HUES6 (cell line): ENCODE data around the gene PLSCR4.
"Not testable (repeated sequence)": the region's sequence is repeated elsewhere in the genome, so short reads cannot be mapped to it uniquely, and the experiment has no call there.

Experiments
- H3K27ac ChIP-seq: 2 replicates; pipeline ENCODE4 v1.7.0; 2013; ENCODE audit warnings: low read depth, mild to moderate bottlenecking, low read length, inconsistent platforms
- H3K27me3 ChIP-seq: 2 replicates; pipeline ENCODE4 v1.6.1; 2013; ENCODE audit warnings: low read length; ENCODE audit not compliant: control insufficient read depth, insufficient read depth
- H3K36me3 ChIP-seq: 2 replicates; pipeline ENCODE4 v1.6.1; 2013; ENCODE audit warnings: low read length; ENCODE audit not compliant: control insufficient read depth, insufficient read depth
- H3K4me1 ChIP-seq: 2 replicates; pipeline ENCODE4 v1.6.1; 2013; ENCODE audit warnings: low read length; ENCODE audit not compliant: control insufficient read depth, insufficient read depth
- H3K4me3 ChIP-seq: 2 replicates; pipeline ENCODE4 v1.5.1; 2013; ENCODE audit warnings: low read depth, low read length
- H3K9ac ChIP-seq: one replicate; pipeline ENCODE4 v1.6.1; 2013; ENCODE audit warnings: mild to moderate bottlenecking, low read length
- H3K9me3 ChIP-seq: 2 replicates; pipeline ENCODE4 v1.6.1; 2013; ENCODE audit warnings: low read depth, low read length; ENCODE audit not compliant: control insufficient read depth, insufficient read depth

PLSCR4 gene

DNA sequence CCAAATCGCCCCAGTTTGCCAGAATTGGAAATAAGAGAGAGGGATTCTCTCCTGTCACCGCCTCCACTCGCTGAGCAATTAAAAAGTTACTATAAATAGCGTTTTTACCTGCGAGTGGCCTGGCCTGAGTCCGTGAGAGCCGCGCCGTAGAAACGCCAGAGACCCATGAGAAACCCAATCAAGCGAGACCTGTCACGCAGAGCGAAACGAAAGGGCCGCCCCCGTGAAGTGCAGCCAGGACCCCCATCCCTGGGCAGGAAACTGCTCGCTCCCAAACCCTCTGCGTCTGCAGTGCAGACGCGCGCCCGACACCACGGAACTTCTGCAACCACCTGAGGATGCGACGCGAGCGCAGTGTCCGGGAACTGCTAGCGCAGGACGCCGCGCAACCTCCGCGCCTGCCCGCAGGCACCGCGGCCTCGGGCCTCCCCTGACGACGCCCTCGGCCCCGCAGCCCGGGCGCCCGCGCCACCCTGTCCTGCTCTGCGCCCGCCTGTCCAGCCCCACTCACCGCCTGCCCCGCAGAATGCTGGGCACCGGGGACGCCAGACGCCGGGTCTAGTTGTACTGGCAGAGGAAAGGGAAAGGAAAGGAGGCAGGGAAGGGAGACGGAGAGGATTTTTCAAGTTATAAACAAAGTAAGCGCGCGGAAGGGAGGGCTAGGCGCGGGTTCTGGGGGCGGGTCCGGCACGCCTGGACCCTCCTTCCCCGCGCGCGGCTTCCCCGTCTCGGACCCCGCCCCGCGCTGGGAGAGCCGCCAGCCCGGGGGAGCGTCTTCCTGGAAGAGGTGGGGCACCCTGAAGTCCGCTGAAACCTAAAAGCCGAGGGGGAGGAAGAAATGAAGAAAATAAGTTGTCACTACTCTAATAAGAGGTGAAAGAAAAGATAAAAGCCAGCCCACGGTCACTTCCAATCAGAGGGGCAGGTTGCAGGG is at the start of gene PLSCR4:
TSS of gene PLSCR4 (minus strand) at position 657 of the 934 bp plus-strand sequence. CDS start 29,034 bp downstream, outside the sequence.
- peaks cover 3% of the 10 kb centered on the region; the same call in 1 of the 2 replicates for H3K27me3 ChIP-seq
- H3K27ac ChIP-seq = no peak within 1 kb of the TSS
- peaks cover 37% of the 10 kb centered on the region for H3K9me3 ChIP-seq
- H3K36me3 ChIP-seq = no peaks in the 10 kb centered on the region
- peak within 1 kb of the TSS; percentile 67 for H3K4me3 ChIP-seq
- peak within 1 kb of the TSS; percentile 54 for H3K9ac ChIP-seq
- H3K4me1 ChIP-seq = no peaks in the 10 kb centered on the region

GRCh38 chr3:146293401-146293800 is 42.5 kb upstream of the PLSCR4 start:
- H3K36me3 ChIP-seq, H3K4me1 ChIP-seq, H3K9ac ChIP-seq, H3K27me3 ChIP-seq, H3K27ac ChIP-seq, H3K4me3 ChIP-seq: not testable (repeated sequence)
- H3K9me3 ChIP-seq = peaks cover 20% of the 10 kb centered on the region

DNA sequence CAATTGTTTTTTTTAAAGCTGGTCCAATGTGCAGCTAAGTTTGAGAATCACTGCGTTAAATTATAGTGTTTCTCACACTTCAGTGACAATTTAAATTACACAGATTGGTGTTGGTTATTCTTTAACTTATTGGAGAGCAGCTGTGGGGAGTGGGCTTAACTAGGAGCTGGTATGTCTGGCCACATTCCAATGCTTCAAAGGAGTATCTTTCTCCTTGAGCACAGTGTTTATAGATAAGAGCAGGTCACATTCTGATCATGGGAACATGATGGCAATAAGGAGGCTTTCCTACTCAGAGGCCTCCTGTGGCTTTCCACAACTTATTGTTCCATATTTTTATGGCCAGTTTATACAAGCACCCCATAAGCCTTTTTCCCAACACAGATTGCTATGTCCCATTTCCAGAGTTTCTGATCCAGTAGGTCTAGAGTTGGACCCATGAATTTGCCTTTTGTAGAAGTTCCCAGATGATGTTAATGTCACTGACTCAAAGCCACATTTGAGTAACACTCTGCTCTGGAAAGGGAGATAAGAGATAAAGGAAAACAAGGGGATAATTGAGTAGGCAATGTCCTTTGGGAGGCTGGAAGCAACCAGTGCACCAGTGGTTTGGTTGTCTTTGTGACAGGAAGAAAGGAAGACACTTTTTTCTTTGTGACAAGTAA is 33.0 kb upstream of the PLSCR4 start:
- Histone ChIP-seq H3K9me3 (no peaks in the 10 kb centered on the region), H3K9ac (no peak overlapping the region), H3K27me3 (no peaks in the 10 kb centered on the region), H3K36me3 (no peaks in the 10 kb centered on the region), H3K4me1 (no peaks in the 10 kb centered on the region), H3K4me3 (no peak overlapping the region), H3K27ac (no peak overlapping the region)

DNA sequence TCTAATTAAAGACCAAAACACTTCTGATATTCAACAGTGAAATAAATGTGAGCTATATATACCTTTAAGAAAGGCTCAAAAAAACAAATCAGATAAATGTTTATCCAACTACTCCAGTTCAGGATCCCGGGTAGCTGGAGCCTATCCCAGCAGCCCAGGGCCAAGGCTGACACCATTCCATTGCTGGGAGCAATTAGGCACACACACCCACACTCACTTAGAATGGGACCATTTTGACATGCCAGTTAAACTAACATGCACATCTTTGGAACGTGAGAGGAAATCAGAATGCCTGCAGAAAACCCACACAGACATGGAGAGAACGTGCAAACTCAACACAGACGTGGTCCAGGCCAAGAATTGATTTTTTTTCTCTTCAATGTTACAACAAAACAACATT is 30.0 kb upstream of the PLSCR4 start:
- H3K4me1 ChIP-seq = no peaks in the 10 kb centered on the region
- H3K9ac ChIP-seq = no peak overlapping the region
- no peaks in the 10 kb centered on the region for H3K36me3 ChIP-seq
- H3K27me3 ChIP-seq = no peaks in the 10 kb centered on the region
- no peaks in the 10 kb centered on the region for H3K9me3 ChIP-seq
- no peak overlapping the region for H3K4me3 ChIP-seq
- no peak overlapping the region for H3K27ac ChIP-seq

GRCh38 chr3:146279951-146280350 is 29.0 kb upstream of the PLSCR4 start:
- H3K9ac ChIP-seq = no peak overlapping the region
- H3K4me1 ChIP-seq = no peaks in the 10 kb centered on the region

GRCh38 chr3:146279013-146279412 is 28.1 kb upstream of the PLSCR4 start:
- Histone ChIP-seq H3K27ac (no peak overlapping the region), H3K27me3 (no peaks in the 10 kb centered on the region), H3K9me3 (no peaks in the 10 kb centered on the region), H3K9ac (no peak overlapping the region), H3K4me3 (no peak overlapping the region), H3K4me1 (no peaks in the 10 kb centered on the region), H3K36me3 (no peaks in the 10 kb centered on the region)

More at GRCh38 chr3:146279951-146280350, 29.0 kb upstream of the PLSCR4 start:
- H3K36me3 ChIP-seq = no peaks in the 10 kb centered on the region
- no peaks in the 10 kb centered on the region for H3K9me3 ChIP-seq
- no peaks in the 10 kb centered on the region for H3K27me3 ChIP-seq
- H3K4me3 ChIP-seq = no peak overlapping the region
- H3K27ac ChIP-seq = no peak overlapping the region

DNA sequence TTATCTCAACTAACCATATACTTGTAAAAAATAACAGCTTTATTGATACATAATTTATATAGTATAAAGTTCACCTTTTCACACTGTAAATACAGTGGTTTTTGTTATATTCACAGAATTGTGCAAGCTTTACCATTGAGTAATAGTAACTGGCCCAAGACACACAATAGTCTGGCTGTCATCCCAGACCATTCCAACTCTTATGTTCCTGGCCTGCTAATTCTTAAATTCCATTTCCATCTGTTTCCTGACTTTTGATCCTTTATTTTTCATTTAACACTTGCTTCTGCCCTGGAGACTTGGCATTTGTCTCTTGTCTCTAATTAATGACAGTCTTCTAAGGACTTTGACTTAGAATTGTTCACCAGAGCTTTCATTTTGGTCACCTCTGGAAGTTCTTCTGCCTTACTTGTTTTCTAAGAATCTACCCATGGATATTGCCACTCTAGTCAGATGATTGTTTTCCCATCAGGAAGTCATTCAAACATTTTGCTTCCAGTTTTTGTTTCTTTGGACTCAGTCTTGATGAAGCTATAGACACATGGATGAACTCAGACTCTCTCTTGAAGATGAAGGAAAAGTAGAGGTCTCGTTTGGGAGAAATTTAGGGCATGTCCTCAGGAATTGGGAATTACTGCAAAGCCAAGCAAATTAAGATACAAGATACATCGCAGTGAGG is 27.2 kb upstream of the PLSCR4 start:
- no peak overlapping the region for H3K27ac ChIP-seq
- H3K9ac ChIP-seq = no peak overlapping the region
- no peaks in the 10 kb centered on the region for H3K27me3 ChIP-seq
- H3K36me3 ChIP-seq = no peaks in the 10 kb centered on the region
- no peak overlapping the region for H3K4me3 ChIP-seq
- no peaks in the 10 kb centered on the region for H3K9me3 ChIP-seq
- H3K4me1 ChIP-seq = no peaks in the 10 kb centered on the region

DNA sequence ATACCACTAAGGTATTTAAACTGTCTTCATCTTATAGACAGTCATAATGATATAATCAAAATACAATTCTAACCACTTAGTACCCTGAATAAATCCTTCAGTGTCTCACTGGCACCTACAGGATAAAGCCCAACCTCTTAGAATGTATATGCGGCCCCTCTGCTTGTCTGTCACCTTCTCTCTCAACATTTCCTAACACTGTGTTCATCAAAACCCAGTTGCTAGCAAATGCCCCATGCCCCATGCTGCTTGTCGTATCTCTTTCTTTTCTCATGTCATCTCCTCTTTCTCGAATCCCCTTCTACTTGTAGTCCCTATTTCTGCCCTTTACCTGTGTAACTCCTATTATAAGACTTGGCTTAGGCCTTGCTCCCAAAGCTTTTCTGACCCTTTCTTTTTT is 24.6 kb upstream of the PLSCR4 start:
- Histone ChIP-seq H3K9ac (no peak overlapping the region), H3K27me3 (no peaks in the 10 kb centered on the region), H3K36me3 (no peaks in the 10 kb centered on the region), H3K27ac (no peak overlapping the region), H3K9me3 (no peaks in the 10 kb centered on the region), H3K4me3 (no peak overlapping the region), H3K4me1 (no peaks in the 10 kb centered on the region)

DNA sequence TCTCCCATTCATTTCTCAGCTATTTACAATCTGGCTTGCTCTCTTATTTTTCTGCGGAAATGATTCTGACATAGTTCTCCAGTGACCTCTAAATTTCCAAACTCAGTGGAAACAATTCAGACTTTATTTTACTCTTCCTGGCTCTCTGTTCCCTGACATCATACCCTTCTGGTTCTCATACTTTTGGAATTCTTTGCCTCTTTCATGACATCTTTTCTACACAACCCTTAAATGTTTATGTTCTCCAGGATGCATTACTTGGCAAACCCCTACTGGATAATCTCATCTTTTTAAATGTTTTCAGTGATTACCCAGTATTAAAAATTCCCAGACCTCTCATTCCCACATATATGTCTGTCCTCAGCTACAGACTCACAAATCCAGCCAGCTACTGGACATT is 23.9 kb upstream of the PLSCR4 start:
- Histone ChIP-seq H3K4me3 (no peak overlapping the region), H3K4me1 (no peaks in the 10 kb centered on the region), H3K9ac (no peak overlapping the region), H3K27ac (no peak overlapping the region), H3K9me3 (no peaks in the 10 kb centered on the region), H3K27me3 (no peaks in the 10 kb centered on the region), H3K36me3 (no peaks in the 10 kb centered on the region)

- Histone ChIP-seq H3K27ac (no peak overlapping the region), H3K9me3 (no peaks in the 10 kb centered on the region), H3K9ac (no peak overlapping the region)
Observed at GRCh38 chr3:146273721-146274407, 23.0 kb upstream of the PLSCR4 start.

More at GRCh38 chr3:146273721-146274407, 23.0 kb upstream of the PLSCR4 start:
- no peaks in the 10 kb centered on the region for H3K27me3 ChIP-seq
- no peaks in the 10 kb centered on the region for H3K36me3 ChIP-seq
- H3K4me3 ChIP-seq = no peak overlapping the region
- H3K4me1 ChIP-seq = no peaks in the 10 kb centered on the region
